ENCODE results near the gene MAMLD1. TPM values are rescaled to one million over a fixed set of nuclear protein-coding genes. Genes with fewer than 3 reads are reported as not detected.
A peak's percentile ranks its signal among the peaks of the same experiment; 100 is the strongest.

Gene MAMLD1
- total RNA-seq, 4 donors from 2014 or later, result 0.20 to 1.2 (median 0.95) TPM; not detected in 1

DNA sequence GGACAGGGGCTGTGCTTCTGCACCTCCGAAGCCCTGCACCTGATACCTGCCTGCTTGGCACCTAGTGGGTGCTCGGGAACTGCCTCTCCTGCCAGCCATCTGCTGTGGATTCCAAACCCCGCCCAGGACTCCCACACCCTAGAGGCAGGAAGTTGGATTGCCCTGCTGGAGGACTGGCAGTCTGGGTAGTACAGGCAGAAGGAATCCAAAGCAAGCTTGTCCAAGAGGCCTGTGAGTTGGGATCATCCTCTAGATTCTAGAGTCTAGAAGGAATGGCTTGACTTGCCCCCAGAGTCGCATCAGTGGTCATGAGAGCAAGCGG is 140.7 kb downstream of the MAMLD1 start:
- in situ Hi-C loops (cut with MboI; ENCODE audit: low pct_ligation_motif_present in 1 of 4, low pct_unique_long_range_greater_than_20kb in 1 of 4, low sequenced_read_pairs in 3 of 4), result no loop called here
- H3K4me3 ChIP-seq, result no peak overlapping the region
- DNase-seq, result peak; percentile 41
- H3K9me3 ChIP-seq, result no peaks in the 10 kb centered on the region
- peak overlapping the region in 2 of 4 donors; percentile 1 to 26 for H3K27ac ChIP-seq
- H3K4me1 ChIP-seq, result peaks cover 0 to 13% (median 0%) of the 10 kb centered on the region in 4 donors
- H3K27me3 ChIP-seq, result no peaks in the 10 kb centered on the region
- no peak for TF ChIP-seq POLR2AphosphoS5 (IDR thresholded peaks at IDR 0.05)
- TF ChIP-seq, protein P1, sequence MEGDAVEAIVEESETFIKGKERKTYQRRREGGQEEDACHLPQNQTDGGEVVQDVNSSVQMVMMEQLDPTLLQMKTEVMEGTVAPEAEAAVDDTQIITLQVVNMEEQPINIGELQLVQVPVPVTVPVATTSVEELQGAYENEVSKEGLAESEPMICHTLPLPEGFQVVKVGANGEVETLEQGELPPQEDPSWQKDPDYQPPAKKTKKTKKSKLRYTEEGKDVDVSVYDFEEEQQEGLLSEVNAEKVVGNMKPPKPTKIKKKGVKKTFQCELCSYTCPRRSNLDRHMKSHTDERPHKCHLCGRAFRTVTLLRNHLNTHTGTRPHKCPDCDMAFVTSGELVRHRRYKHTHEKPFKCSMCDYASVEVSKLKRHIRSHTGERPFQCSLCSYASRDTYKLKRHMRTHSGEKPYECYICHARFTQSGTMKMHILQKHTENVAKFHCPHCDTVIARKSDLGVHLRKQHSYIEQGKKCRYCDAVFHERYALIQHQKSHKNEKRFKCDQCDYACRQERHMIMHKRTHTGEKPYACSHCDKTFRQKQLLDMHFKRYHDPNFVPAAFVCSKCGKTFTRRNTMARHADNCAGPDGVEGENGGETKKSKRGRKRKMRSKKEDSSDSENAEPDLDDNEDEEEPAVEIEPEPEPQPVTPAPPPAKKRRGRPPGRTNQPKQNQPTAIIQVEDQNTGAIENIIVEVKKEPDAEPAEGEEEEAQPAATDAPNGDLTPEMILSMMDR (IDR thresholded peaks at IDR 0.05), result peak in 2 of 5 experiments; percentile 20 to 23
- intact Hi-C loops (cut with DNase I; ENCODE audit: low total_unique reads), result no loop called here
- 60% methylated on average over 5 of the region's 5 CpGs; no CpG with 5 or more reads in 1 of the 2 donors for WGBS, 2 donors (ENCODE audit: low coverage in 1 of 2)
- no peaks in the 10 kb centered on the region for H3K36me3 ChIP-seq

- Histone ChIP-seq H3K36me3 (no peaks in the 10 kb centered on the region), H3K27me3 (no peaks in the 10 kb centered on the region), H3K4me3 (no peak overlapping the region), H3K27ac (peak overlapping the region in 3 of 4 donors; percentile 1 to 26 (median 11)), H3K4me1 (peaks cover 0 to 13% (median 0%) of the 10 kb centered on the region in 4 donors), H3K9me3 (no peaks in the 10 kb centered on the region)
- intact Hi-C loops (cut with DNase I; ENCODE audit: low total_unique reads) (no loop called here), in situ Hi-C loops (cut with MboI; ENCODE audit: low pct_ligation_motif_present in 1 of 4, low pct_unique_long_range_greater_than_20kb in 1 of 4, low sequenced_read_pairs in 3 of 4) (no loop called here)
- no peak for TF ChIP-seq POLR2AphosphoS5 (IDR thresholded peaks at IDR 0.05)
- TF ChIP-seq POLR2A (IDR thresholded peaks at IDR 0.05), result no peak
- no peak for TF ChIP-seq EP300 (IDR thresholded peaks at IDR 0.05; ENCODE audit: low read depth)
- TF ChIP-seq, protein P1 (IDR thresholded peaks at IDR 0.05), result no peak
- no peak for DNase-seq
- 78% methylated on average over 9 of the region's 9 CpGs; no CpG with 5 or more reads in 1 of the 2 donors for WGBS, 2 donors (ENCODE audit: low coverage in 1 of 2)
These were observed 141.5 kb downstream of the MAMLD1 start for GRCh38 chrX:150504397-150505182.

DNA sequence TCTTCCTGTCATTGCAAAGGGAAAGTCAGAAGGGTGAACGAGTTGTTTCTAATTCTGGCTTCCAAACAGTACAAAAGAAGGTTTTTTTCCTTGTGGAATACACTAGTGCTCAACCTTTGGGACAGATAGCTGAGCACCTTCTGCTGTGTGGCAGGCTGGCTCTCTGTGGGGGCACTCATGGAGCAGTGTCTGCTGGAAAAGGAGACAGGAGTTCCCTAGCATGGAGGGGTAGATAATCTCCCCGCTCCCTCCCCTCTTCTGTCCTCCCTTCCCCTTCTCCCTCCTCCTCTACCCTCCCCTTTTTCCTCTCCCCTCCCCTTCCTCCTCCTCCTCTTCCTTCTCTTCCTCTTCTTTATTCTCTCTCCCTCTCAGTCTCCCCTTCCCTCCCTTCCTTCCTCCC is 142.9 kb downstream of the MAMLD1 start:
- peaks cover 0 to 13% (median 0%) of the 10 kb centered on the region in 4 donors for H3K4me1 ChIP-seq
- in situ Hi-C loops (cut with MboI; ENCODE audit: low pct_ligation_motif_present in 1 of 4, low pct_unique_long_range_greater_than_20kb in 1 of 4, low sequenced_read_pairs in 3 of 4), result no loop called here
- H3K27ac ChIP-seq, result no peak overlapping the region
- intact Hi-C loops (cut with DNase I; ENCODE audit: low total_unique reads), result no loop called here
- H3K36me3 ChIP-seq, result no peaks in the 10 kb centered on the region
- DNase-seq, result no peak
- no peak overlapping the region for H3K4me3 ChIP-seq
- 73% methylated on average over 2 of the region's 2 CpGs; no CpG with 5 or more reads in 1 of the 2 donors for WGBS, 2 donors (ENCODE audit: low coverage in 1 of 2)
- TF ChIP-seq EP300 (IDR thresholded peaks at IDR 0.05; ENCODE audit: low read depth) (no peak), POLR2A (IDR thresholded peaks at IDR 0.05) (no peak)
- H3K9me3 ChIP-seq, result no peaks in the 10 kb centered on the region
- H3K27me3 ChIP-seq, result no peaks in the 10 kb centered on the region

GRCh38 chrX:150506486-150506885 is 143.4 kb downstream of the MAMLD1 start:
- DNase-seq, result no peak
- Histone ChIP-seq H3K27me3 (no peaks in the 10 kb centered on the region), H3K4me3 (no peak overlapping the region), H3K4me1 (peaks cover 0 to 13% (median 0%) of the 10 kb centered on the region in 4 donors), H3K36me3 (no peaks in the 10 kb centered on the region), H3K27ac (no peak overlapping the region), H3K9me3 (no peaks in the 10 kb centered on the region)
- intact Hi-C loops (cut with DNase I; ENCODE audit: low total_unique reads), result no loop called here
- in situ Hi-C loops (cut with MboI; ENCODE audit: low pct_ligation_motif_present in 1 of 4, low pct_unique_long_range_greater_than_20kb in 1 of 4, low sequenced_read_pairs in 3 of 4), result no loop called here
- WGBS, 2 donors (ENCODE audit: low coverage in 1 of 2), result 76% methylated on average over 6 of the region's 6 CpGs; no CpG with 5 or more reads in 1 of the 2 donors
- TF ChIP-seq POLR2A (IDR thresholded peaks at IDR 0.05) (no peak), POLR2AphosphoS5 (IDR thresholded peaks at IDR 0.05) (no peak), EP300 (IDR thresholded peaks at IDR 0.05; ENCODE audit: low read depth) (no peak)
- TF ChIP-seq, protein P1 (IDR thresholded peaks at IDR 0.05), result no peak

Measured in transverse colon (tissue), 4 donors.